Ascending aorta (tissue), 2 donors: ENCODE data around the gene OASL. TPM values are rescaled to one million over a fixed set of nuclear protein-coding genes. Genes with fewer than 3 reads are reported as not detected.

Experiments used
- DNase-seq, 2 donors: peaks; one replicate each; pipeline ENCODE4 v3.0.0-alpha.2; 2019; ENCODE audit warnings: low spot score in 2 of 2
- H3K27ac ChIP-seq, 2 donors: fragments of 200-600 bp; sonication (generic); one replicate each; pipeline ENCODE4 v1.5.1; 2016 to 2017; ENCODE audit warnings: mild to moderate bottlenecking in 1 of 2
- H3K27me3 ChIP-seq: fragments of 200-600 bp; sonication (generic); one replicate; pipeline ENCODE4 v1.5.1; 2017
- H3K36me3 ChIP-seq, 2 donors: fragments of 200-600 bp; sonication (generic); one replicate each; pipeline ENCODE4 v1.5.1; 2016
- H3K4me1 ChIP-seq, 2 donors: fragments of 200-600 bp; sonication (generic); one replicate each; pipeline ENCODE4 v1.5.1; 2016 to 2017; ENCODE audit warnings: mild to moderate bottlenecking in 1 of 2
- H3K4me3 ChIP-seq, 2 donors: fragments of 200-600 bp; sonication (generic); one replicate each; pipeline ENCODE4 v1.5.1; 2016 to 2017; ENCODE audit warnings: mild to moderate bottlenecking in 1 of 2
- H3K9me3 ChIP-seq, 2 donors: fragments of 200-600 bp; sonication (generic); one replicate each; pipeline ENCODE4 v1.5.1; 2016
- CTCF ChIP-seq, 3 experiments: fragments of 200-600 bp in 2 of 3; fragments of 450-650 bp in 1 of 3; sonication (generic) in 2 of 3; IDR thresholded peaks; one replicate each; pipeline ENCODE4 v1.5.1; 2016 to 2019; ENCODE audit warnings: antibody characterized with exemption in 3 of 3, mild to moderate bottlenecking in 1 of 3, moderate library complexity in 1 of 3
- intact Hi-C: fragments of 100-400 bp; cut with DNase I; formaldehyde crosslinking; loops from one replicate; pipeline ENCODE4 v1.15.1; 2023
- total RNA-seq: library from RNA; depleted of rRNA; stranded (reverse); fragments of >200 nt; gene quantifications from one replicate; pipeline ENCODE4 v1.1.0, GENCODE V29; 2016

The OASL gene
- total RNA-seq, 1 donor from 2014 or later, result not detected

- TF ChIP-seq CTCF (IDR thresholded peaks at IDR 0.05), result no peak
- Histone ChIP-seq H3K27ac (no peak overlapping the region), H3K4me1 (no peaks in the 10 kb centered on the region), H3K9me3 (no peaks in the 10 kb centered on the region), H3K27me3 (no peaks in the 10 kb centered on the region), H3K4me3 (no peak overlapping the region), H3K36me3 (no peaks in the 10 kb centered on the region)
- no peak for DNase-seq
- intact Hi-C loops, result no loop called here
Measured at GRCh38 chr12:121033625-121034349, 5.3 kb downstream of the OASL start.

- DNase-seq, result no peak
- no peak overlapping the region for H3K27ac ChIP-seq
- no peaks in the 10 kb centered on the region for H3K4me1 ChIP-seq
- H3K9me3 ChIP-seq, result no peaks in the 10 kb centered on the region
- no peak for TF ChIP-seq CTCF (IDR thresholded peaks at IDR 0.05)
- H3K36me3 ChIP-seq, result no peaks in the 10 kb centered on the region
- no peak overlapping the region for H3K4me3 ChIP-seq
- intact Hi-C loops, result no loop called here
- no peaks in the 10 kb centered on the region for H3K27me3 ChIP-seq
Measured at GRCh38 chr12:121030576-121031212, 8.4 kb downstream of the OASL start.

GRCh38 chr12:121026274-121027045 lies 12.6 kb downstream of the OASL start:
- no peaks in the 10 kb centered on the region for H3K36me3 ChIP-seq
- no peak for TF ChIP-seq CTCF (IDR thresholded peaks at IDR 0.05)
- intact Hi-C loops, result no loop called here
- no peaks in the 10 kb centered on the region for H3K27me3 ChIP-seq
- H3K9me3 ChIP-seq, result no peaks in the 10 kb centered on the region
- no peaks in the 10 kb centered on the region for H3K4me1 ChIP-seq
- DNase-seq, result no peak
- H3K4me3 ChIP-seq, result no peak overlapping the region
- H3K27ac ChIP-seq, result no peak overlapping the region

- H3K4me3 ChIP-seq, result no peak overlapping the region
- no peak for DNase-seq
- no peak for TF ChIP-seq CTCF (IDR thresholded peaks at IDR 0.05)
- H3K4me1 ChIP-seq, result no peaks in the 10 kb centered on the region
- H3K27me3 ChIP-seq, result no peaks in the 10 kb centered on the region
- no peaks in the 10 kb centered on the region for H3K36me3 ChIP-seq
- no peaks in the 10 kb centered on the region for H3K9me3 ChIP-seq
- intact Hi-C loops, result no loop called here
- H3K27ac ChIP-seq, result no peak overlapping the region
Measured at GRCh38 chr12:121025442-121026226, 13.4 kb downstream of the OASL start.

- Histone ChIP-seq H3K27me3 (no peaks in the 10 kb centered on the region), H3K27ac (no peak overlapping the region), H3K9me3 (no peaks in the 10 kb centered on the region), H3K4me1 (no peaks in the 10 kb centered on the region), H3K36me3 (no peaks in the 10 kb centered on the region), H3K4me3 (no peak overlapping the region)
- no peak for DNase-seq
- TF ChIP-seq CTCF (IDR thresholded peaks at IDR 0.05), result no peak
- intact Hi-C loops, result no loop called here
Measured at GRCh38 chr12:121023799-121024198, 15.2 kb downstream of the OASL start.
